ENCODE measurements around the gene CKLF.
"Not testable (repeated sequence)": the region's sequence is repeated elsewhere in the genome, so short reads cannot be mapped to it uniquely, and the experiment has no call there.

The CKLF gene

DNA sequence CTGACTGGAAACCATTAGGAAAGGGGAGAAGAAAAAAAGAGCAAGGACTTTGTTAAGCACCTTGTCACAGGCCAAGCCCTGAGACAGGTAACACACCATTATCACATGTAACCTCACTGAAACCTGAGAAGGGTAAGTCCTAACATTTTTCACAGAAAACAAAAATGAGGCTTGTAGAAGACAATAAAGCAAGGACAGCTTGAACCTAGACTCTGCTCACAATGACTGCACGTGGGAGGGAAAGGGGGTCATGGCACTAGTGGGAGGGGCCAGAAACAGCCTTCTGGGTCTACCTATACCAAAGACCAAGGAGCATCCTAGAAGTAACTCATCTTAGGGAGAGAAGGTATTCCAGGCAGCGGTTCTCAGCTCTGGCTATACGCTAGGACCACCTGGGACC, 10.0 kb upstream of the CKLF start:
- no peak for DNase-seq (ENCODE audit: low read depth in 2 of 2)

DNA sequence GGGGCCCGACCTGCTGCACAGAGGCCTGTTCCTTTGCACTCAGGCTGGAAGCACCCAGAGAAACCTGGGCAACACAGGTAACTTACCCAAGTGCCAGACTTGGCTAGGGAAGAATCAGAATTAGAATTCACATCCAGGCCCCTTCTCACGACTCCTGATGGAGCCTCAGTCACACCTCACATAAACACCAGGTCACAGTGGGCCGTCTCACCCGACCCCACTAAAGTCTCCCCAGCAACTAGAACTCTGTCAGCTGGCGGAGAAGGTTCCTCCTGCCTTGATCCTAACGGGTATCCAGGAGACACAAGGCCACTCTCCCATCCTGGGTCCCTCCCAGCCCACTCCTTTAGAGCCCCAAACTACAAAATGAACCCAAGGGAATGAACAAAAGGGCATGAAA, 8.8 kb upstream of the CKLF start:
- no peak for DNase-seq (ENCODE audit: low read depth in 2 of 2)

DNA sequence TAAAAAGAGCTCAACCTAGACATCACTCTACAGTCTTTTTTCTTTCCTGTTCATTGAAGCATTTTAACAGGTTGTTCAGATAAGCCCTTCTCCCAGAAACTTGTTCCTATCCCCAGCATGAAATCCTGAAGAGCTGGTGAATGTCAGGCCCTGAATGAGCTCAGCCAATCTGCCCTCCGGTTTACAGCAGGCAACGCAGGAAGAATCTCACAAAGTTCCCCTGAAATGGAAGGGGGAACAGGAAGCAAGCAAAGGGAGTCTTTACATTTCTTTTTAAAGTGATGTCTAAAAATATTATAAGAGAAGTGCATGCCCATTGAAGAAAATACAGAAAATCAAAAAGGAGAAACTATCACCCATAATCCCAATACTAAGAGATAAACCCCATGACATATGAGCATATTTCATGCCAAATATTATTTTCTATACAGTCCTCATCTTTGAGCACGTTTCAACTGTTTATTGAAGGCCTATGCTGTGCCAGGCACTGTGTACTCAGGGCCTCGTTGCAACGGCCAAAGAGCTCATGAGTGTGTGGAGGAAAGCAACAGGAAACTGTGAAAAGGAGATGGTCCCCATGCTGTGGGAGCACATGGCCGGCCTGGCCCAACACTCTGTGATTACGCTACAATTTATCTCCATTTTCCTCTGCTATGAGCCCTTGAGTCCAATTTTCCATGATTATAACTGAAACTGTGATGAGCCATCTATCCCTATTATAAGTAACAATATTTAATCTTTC, 8.2 kb upstream of the CKLF start:
- DNase-seq (ENCODE audit: low read depth in 2 of 2) = no peak

DNA sequence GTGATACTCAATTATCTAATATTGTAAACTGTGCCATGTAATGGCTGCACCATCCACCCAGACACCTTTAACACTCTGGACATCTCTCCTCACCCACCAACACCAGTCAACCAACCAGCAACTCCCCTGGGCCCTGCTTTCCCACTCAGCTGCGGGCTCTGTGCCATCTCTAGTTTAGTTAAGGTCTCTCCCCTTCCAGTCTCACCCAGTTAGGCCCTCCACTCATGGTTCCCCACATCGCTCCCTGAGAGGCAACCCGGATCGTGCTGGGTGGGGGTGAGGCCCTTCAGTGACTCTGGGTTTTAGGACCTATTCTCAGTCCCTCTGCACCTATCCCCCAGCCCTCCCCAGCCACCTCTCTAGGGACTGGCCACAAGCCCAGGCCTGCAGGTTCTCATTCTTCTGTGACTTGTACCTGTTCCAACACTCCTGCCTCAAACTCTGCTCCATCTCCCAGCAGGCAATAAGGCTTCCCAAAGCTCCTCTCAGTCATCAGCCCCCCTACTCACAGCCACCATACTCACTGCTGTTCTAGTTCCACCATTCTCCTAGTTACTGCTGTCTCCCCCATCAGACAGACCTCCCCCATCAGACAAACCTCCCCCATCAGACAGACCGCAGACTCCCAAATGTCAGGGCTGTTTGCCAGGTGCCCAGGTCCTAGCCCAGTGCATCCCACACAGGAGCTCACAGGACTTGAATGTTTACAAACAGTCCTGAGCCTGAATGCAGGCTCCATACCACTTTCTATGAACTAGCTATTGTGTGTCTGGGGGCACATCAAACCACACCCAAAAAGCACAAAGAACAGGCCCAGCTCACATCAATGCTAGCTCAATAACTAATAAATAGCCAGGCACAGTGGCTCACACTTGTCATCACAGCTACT, 5.0 kb upstream of the CKLF start:
- no peak for DNase-seq (ENCODE audit: low read depth in 2 of 2)

DNA sequence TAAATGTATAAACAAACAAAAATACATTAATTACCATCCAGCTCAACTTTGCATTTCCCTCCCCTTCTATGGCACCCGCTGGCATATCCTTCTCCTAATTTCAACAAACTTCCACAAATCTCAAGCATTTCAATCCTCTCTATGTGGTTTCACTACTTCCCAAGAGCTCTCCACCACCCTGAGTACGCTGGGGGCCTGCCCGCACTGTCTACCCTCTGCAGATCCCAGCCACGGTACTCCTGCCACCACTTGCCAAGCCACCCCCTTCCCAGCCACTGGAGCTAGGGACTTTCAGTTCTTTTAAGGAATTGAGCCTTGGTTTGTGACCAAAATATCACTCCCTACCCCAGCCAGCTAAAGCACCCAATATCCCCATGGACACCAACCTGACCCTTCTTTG, 4.3 kb upstream of the CKLF start:
- no peak for DNase-seq (ENCODE audit: low read depth in 2 of 2)

DNA sequence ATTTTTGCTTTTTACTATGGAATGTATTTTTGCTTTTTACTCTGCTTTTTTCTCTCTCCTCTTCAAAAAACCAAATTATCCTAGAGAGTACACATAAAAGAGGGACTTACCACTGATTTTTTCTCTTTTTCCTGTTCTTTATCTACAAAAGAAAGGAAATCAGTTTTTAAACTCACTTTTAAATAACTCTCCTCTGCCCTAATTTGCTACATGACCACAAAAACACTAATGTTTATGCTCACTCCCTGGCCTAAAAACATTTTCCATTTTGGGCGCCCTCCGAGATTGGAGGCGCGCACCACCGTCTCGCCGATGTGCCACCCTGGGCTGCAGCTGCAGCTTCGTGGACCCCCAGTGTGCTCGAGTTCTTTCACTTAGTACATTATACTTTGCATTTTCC, 3.5 kb upstream of the CKLF start:
- DNase-seq (ENCODE audit: low read depth in 2 of 2) = no peak

DNA sequence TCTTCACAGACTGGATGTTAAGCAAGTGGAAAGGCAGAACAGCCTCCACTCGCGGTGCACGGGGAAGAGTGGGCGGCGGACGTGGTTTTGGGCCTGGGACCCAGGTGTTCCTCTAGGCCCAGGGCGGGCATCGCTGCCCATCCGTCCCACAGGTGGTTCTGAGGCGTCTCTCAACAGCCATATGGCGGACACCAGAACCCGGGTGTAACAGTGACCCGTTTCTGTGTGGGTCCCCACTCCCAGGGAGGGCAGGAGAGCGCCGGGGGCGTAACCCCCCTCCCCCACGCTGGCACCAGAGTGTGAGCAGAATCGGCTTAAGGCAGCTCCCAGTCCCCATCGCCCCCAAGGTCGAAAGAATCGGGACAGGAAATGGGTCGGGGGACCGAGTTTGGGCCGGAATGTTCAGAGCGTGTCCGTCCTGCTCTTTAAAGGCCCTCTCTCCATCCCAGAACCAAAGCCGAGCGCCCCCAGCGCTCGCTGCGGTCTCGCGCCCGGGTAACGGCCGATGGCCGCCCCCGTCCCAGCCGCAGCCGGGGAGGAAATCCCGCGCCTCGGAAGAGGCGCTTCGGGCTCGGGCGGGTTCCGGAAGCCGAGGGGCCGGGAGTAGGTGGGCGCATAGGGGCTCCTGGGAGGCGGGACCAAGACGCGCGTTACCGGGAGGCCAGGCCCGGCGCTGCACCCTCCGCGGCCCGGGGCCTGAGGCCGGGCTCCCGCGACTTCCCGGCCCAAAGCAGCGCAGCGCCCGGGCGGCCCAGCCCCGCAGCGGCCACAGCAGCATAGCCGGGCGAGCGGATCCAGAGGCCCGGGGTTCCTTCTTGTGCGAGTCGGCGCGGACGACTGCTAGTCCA, 2.9 kb upstream of the CKLF start, which contains the start of gene TK2:
Gene TK2 (minus strand): TSS at position 839 of the 848 bp plus-strand sequence. CDS start 61 bp downstream, at position 778.
- DNase-seq (ENCODE audit: low read depth in 2 of 2) = peak; percentile 31 to 36

DNA sequence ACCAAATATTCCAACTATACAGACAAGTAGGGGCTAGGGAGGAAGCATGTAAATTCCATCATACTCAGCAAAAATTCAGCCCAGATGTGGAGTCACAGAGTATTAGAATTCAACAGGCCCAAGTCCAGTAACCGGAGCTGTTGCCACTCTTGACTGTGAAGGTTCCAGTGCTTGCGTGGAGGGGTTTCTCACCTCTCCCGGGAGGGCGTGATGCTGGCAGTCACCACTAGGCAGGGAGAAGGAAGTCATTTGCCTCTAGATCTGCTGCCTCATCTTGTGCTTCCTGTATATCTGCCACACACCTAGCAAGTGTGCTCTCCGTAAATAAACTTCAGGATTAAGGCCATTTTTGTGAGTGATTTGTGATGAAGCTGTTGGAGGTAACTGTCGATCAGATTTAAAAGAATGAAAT, 1.0 kb upstream of the CKLF start:
- peak; percentile 26 to 31 for DNase-seq (ENCODE audit: low read depth in 2 of 2)

DNA sequence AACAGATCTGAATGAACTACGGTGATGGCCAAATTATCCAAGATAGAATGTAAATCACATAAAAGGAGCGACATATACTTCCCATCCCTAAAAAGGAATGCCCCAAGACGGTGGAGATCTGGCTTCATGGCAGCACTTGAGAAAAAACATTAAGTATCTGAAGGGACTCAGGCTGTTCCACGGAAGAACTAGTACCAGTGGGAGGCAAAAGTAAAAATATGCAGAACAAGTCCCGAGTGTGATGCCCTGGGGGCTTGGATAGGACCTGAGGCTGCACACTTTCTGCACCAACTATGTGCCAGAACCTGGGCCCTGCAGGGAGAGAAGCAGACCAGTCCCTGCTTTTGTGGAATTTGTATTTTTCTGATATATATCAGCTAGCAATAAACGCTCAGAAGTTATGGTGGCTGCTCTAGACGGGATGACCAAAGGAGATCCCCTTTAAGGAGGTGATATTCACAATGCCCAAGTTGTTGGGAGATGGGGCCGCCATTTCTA, 539 bp upstream of the CKLF start:
- no peak for DNase-seq (ENCODE audit: low read depth in 2 of 2)

DNA sequence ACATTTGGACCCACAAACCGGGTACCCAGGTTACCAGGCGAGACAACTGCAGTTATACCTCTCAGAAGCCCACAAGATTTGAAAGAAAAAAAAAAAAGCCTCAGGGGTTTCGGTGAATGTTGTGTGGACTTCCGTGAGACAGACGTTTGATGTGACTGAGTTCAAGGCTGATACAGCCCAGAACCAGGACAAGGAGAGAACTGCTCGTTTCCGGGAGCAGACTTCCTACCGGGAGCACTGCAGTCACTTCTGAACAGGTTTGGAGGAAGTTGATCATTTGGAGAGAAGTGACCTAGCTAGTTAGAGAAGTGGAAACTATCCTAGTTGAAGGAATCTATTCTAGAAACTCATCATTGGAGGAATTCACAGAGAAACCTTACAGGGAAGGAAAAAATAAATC, 847 bp downstream of the CKLF start:
- DNase-seq (ENCODE audit: low read depth in 2 of 2) = no peak

DNA sequence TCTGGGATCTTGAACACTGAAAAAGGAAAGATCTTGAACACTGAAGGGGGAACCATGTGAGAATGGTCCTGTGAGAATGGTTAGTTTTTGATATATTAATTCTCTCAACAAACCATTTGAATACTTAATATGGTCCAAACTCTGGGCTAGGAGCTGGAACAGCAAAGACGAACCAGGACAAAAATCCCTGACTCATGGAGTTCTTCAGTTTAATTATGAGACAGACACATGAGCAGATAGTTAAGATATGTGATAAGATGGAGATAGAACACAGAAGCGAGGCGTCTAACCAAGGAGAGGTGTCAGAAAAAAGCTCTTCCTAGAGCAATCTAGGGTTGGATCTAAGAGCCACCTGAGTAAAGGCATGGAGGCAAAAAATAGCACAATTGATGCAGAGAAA, 1.6 kb downstream of the CKLF start:
- no peak for DNase-seq (ENCODE audit: low read depth in 2 of 2)

DNA sequence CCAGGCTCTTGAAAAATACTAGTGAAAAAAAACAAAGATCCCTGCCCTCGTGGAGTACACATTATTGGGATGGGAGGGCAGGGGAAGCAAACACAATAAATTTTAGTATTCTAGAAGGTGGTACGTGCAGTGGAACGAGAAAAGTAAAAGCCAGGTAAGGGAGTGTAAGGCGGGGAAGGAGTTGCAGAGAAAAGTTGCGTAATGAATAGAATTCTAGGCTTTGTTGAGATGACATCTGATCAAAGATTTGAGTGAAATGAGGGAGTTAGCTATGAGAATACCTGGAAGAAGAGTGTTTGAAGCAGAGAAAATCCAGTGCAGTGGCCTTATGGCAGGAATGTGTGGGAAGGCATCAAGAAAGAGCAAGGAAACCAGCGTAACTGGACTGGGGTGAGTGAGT, 2.1 kb downstream of the CKLF start:
- no peak for DNase-seq (ENCODE audit: low read depth in 2 of 2)

DNA sequence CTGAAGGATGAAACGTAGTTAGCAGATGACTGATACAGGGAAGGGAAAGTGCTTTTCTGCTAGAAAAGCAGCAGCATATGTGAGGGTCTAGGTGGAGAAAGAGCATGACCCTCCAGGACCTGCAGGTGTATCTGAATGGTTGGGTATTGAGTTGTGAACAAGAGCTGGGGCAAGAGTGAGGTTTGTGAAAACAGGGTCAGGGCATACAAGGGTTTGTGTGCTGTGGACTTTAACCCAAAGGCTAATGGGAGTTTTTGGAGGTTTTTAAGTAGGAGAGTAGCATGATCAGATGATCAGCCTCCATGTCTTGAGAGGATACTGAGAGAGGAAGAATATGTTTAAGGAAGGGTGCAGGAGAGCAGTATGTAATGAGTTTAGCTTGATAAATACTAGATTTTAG, 7.7 kb downstream of the CKLF start:
- no peak for DNase-seq (ENCODE audit: low read depth in 2 of 2)

DNA sequence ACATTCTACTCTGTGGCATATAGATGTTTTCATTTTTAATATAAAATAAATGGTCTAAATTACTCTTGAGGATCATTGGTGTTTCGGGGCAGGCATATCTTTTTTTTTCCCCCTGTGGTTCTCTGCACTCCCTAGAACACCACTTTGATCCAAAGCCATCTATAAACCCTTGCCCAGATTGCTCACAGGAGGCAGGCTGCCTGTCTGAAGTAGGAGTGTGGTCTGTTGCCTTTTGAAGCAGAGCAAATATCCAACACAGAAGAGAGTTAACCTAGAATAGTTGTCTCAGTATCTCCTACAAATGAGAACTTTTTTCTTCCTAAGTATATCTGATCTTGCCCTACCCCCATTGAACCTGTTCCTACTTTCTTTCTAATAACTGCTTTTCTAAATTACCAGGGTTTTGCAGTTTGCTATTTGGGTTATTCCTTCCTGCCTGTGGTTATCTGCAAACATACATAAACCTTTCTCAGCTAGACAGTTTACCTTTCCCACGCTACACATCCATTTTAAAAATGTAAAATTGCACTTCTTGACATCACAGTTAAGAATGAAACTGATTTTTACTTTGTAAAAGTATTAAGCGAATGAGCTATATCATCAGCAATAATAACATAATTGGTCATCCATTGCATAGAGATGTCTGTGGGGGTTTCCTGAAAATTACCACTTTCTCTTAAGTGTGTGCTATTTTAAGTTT, 9.2 kb downstream of the CKLF start:
- DNase-seq (ENCODE audit: low read depth in 2 of 2) = no peak

DNA sequence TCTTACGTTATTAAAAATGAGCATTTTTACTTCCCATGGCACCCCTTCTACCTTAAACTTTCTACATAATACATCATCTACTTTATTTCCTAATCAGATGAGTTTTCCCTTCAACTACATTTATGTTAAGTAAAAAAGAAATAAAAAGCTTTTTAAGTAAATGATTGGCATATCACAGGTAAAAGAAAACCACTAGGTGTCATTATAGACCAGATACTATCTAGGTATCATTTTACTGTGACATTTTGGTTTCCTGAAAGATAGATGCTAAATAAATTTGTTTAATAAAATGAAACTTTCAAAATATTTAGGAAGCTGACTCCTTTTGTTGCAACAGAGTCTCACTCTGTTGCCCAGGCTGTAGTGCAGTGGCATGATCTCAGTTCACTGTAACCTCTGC, 10.0 kb downstream of the CKLF start:
- no peak for DNase-seq (ENCODE audit: low read depth in 2 of 2)

DNA sequence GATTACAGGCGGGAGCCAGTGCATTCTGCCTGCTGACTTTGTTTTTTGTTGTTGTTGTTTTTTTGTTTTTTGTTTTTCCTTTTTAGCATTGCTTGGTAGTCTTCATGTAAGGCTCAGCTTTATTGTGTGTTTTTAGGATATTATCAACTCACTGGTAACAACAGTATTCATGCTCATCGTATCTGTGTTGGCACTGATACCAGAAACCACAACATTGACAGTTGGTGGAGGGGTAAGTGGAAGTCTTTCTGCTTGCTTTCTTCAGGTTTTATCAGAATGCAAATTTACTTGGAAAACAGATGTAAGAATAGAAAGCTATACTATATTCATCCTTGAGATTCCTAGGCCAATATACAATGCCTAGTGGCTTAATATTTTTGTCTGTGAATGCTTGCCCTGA, 10.6 kb downstream of the CKLF start:
- DNase-seq (ENCODE audit: low read depth in 2 of 2) = no peak

DNA sequence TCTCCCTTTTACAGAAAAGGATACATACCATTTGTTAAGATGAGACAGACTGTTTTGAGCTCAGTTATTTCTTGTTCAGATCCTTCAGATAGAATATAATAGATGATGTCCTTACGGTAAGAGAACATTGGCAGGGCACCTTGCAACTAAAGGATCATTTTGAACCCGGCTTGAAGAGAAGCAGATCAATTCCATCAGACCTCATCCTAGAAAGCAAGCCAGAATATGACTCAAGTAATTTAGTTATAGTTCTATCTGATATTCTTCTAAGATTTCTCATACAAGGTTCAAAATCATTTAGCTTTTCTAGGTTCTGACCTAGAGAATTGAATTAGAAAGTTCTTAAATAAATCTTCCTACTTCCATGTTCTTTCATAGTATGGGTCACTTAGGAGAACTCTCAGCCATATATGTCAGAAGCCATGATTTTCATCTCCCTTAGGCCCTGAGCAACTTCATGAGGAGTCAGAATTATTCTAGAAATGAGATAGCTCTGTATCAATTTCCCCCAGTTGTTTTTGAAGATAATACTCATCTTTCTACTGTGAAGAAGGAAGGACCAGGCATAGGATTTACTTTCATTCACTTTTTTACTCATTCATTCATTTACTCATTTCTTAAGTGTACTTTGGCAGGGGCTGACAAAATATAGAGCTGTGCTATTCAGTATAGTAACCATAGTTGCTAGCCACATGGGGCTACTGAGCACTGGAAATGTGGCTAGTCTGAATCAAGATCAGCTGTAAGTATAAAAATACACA, 11.4 kb downstream of the CKLF start:
- no peak for DNase-seq (ENCODE audit: low read depth in 2 of 2)

DNA sequence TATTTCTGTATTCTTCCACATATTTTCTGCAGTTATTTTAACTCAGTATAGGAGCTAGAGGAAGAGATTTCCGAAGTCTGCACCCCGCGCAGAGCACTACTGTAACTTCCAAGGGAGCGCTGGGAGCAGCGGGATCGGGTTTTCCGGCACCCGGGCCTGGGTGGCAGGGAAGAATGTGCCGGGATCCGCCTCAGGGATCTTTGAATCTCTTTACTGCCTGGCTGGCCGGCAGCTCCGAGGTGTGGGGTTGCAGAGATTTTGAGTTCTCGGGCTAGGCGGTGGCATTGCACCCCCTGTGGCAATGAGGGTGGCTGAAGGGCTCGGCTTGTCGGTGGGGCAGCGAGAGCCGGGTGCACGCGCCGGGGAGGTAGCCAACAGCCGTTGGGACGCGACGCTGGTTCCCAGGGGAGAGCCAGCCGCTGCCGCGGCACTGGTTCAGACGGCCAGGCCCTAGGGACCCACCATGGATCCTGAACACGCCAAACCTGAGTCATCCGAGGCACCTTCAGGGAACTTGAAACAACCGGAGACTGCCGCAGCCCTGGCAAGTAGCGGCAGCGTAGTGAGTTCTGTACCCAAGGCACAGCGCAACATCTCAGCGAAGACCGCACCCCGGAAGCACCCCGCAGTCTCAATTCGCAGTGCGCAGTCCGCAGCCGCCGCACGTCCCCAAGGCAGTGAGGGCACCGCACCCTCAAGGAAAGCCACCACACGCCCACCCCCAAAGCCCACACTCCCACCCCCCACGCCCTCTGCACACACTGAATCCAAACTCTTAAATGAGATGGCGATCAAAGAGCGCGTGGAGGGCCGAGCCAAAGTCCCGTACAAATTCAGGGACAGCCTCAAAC, 13.9 kb downstream of the CKLF start, which contains the start of gene CMTM1:
Gene CMTM1 (plus strand): TSS at position 389 of the 851 bp plus-strand sequence. CDS start 75 bp downstream, at position 464.
- no peak for DNase-seq (ENCODE audit: low read depth in 2 of 2)

DNA sequence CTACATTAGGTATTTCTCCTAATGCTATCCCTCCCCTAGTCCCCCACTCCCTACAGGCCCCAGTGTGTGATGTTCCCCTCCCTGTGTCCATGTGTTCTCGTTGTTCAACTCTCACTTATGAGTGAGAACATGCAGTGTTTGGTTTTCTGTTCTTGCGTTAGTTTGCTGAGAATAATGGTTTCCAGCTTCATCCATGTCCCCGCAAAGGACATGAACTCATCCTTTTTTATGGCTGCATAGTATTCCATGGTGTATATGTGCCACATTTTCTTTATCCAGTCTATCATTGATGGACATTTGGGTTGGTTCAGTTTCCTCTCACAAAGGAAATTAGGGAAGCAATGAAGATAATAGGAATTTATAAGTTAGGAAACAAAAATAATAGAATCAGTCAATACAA, 14.9 kb downstream of the CKLF start:
- not testable (repeated sequence) for DNase-seq (ENCODE audit: low read depth in 2 of 2)
